ENCODE measurements around the gene KCNIP1.

GRCh38 chr5:170523830-170524229, 20.0 kb downstream of the KCNIP1 start:
- TF ChIP-seq ZNF263 (CRISPR knock-in tag; IDR thresholded peaks at IDR 0.05) (no peak), CTCF (CRISPR knock-in tag; IDR thresholded peaks at IDR 0.05) (no peak), MAFK (conservative IDR thresholded peaks at IDR 0.05 in 1 of 2, IDR thresholded peaks at IDR 0.05 in 1 of 2; ENCODE audit: low read length in 2 of 2) (no peak), ZBTB1 (CRISPR knock-in tag; IDR thresholded peaks at IDR 0.05; ENCODE audit: borderline replicate concordance) (no peak)

All from HepG2 (cell line).